OCI-LY3 (cell line): ENCODE measurements around the gene PLEKHS1.

Experiments used
- EZH2phosphoT487 ChIP-seq: fragments of 200-600 bp; shearing (Covaris generic); IDR thresholded peaks from 2 replicates; pipeline ENCODE4 v1.6.1; 2018; ENCODE audit warnings: antibody characterized with exemption, mixed run types, low read depth
- TF ChIP-seq, protein P1 (sequence below): fragments of 200-600, 300-600 bp; sonication (generic); IDR thresholded peaks from 2 replicates; pipeline ENCODE4 v1.5.1; 2014; ENCODE audit warnings: antibody characterized with exemption, low read length, low read depth

DNA sequence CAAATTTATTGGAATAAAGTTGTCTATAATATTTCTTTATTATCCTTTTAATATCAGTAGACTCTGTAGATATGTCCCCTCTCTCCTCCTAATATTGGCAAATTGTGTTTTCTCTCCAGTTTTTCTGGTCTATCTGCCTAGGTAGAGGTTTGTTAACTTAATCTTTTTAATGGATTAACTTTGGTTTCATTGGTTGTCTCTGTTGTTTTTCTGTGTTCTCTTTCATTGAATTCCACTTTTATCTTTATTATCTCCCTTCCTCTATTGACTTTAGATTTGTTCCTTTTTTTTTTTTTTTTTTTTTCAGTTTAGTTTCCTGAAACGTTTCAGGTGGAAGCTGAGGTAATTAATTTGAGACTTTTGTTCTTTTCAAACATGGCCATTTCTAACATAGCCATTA is 10.6 kb downstream of the PLEKHS1 start:
- TF ChIP-seq, protein P1, sequence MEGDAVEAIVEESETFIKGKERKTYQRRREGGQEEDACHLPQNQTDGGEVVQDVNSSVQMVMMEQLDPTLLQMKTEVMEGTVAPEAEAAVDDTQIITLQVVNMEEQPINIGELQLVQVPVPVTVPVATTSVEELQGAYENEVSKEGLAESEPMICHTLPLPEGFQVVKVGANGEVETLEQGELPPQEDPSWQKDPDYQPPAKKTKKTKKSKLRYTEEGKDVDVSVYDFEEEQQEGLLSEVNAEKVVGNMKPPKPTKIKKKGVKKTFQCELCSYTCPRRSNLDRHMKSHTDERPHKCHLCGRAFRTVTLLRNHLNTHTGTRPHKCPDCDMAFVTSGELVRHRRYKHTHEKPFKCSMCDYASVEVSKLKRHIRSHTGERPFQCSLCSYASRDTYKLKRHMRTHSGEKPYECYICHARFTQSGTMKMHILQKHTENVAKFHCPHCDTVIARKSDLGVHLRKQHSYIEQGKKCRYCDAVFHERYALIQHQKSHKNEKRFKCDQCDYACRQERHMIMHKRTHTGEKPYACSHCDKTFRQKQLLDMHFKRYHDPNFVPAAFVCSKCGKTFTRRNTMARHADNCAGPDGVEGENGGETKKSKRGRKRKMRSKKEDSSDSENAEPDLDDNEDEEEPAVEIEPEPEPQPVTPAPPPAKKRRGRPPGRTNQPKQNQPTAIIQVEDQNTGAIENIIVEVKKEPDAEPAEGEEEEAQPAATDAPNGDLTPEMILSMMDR, result no peak
- no peak for TF ChIP-seq EZH2phosphoT487
